ENCODE measurements around the gene EFHC1.

The EFHC1 gene

DNA sequence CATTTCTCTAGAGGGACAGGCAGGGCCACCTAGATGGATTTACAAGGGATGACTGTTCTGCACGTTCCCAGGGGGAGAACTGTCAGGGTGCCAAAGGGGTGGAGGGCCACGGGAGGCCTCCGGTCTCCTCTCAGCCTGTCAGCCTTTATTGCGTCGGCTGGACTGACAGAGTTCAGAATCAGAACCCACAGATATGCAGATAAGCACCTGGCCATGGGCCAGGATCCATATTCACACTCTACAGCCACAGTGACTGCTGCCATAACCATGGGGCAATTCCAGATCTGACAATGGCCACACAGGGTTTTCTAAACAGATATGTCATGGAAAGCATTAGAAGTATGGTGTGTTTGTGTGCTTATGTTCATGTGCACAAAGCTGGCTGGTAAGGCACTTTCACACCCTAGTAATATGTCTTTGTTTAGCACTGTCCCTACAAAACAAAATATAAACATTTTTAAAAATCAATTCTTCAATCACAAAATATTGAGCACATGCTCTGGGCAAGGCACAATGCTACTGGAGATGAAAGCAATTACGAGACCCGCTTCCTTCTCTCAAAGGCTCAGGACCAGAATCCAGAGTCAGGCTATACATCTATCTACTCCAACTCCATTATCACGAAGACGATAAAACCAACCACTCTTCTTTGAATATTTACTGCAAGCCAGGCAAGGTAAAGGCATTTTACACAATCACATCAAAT, 127.7 kb downstream of the EFHC1 start:
- TF ChIP-seq, protein P1, sequence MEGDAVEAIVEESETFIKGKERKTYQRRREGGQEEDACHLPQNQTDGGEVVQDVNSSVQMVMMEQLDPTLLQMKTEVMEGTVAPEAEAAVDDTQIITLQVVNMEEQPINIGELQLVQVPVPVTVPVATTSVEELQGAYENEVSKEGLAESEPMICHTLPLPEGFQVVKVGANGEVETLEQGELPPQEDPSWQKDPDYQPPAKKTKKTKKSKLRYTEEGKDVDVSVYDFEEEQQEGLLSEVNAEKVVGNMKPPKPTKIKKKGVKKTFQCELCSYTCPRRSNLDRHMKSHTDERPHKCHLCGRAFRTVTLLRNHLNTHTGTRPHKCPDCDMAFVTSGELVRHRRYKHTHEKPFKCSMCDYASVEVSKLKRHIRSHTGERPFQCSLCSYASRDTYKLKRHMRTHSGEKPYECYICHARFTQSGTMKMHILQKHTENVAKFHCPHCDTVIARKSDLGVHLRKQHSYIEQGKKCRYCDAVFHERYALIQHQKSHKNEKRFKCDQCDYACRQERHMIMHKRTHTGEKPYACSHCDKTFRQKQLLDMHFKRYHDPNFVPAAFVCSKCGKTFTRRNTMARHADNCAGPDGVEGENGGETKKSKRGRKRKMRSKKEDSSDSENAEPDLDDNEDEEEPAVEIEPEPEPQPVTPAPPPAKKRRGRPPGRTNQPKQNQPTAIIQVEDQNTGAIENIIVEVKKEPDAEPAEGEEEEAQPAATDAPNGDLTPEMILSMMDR (IDR thresholded peaks at IDR 0.05; ENCODE audit: low read depth, low read length) = no peak
- in situ Hi-C loops (cut with HindIII; ENCODE audit: low sequenced_read_pairs) = no loop called here
- H3K4me3 ChIP-seq (ENCODE audit: low read depth, low read length) = no peak overlapping the region
- DNase-seq (ENCODE audit: low read depth, low spot score) = no peak

DNA sequence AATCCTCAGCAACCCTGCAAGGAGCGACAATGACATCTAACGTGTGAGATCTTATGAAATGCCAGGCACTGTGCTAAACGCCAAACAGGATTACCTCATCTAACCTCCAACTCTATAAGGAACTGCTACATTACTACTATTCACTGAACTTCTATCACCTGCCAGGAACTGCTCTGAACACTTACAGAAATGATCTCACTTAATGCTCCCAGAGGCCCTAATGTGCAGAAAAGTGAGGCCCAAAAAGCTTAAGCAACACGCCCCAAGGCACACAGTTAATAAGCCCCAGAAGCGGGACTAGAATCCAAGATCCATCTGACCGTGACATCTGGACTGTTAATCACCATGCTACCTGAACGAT, 128.2 kb downstream of the EFHC1 start:
- in situ Hi-C loops (cut with HindIII; ENCODE audit: low sequenced_read_pairs) = no loop called here
- no peak for DNase-seq (ENCODE audit: low read depth, low spot score)
- TF ChIP-seq, protein P1 (IDR thresholded peaks at IDR 0.05; ENCODE audit: low read depth, low read length) = no peak
- no peak overlapping the region for H3K4me3 ChIP-seq (ENCODE audit: low read depth, low read length)

DNA sequence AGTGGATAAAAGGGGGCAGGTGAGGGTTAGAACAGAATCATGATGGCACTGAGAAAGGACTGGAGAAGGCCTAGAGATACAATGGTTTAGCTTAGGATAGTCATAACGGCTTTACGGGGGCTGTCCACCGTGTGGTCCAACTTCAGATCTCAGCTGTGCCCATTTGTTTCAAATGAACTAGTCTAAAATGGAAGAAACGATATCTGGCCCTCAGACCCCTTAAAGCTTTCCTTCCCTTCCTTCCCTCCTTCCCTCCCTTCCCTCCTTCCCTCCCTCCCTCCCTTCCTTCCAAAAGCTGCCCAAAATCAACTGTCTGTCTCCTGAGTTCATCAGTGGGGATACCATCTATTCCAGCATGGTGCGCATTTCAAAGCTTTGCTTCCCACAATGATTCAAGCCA, 128.9 kb downstream of the EFHC1 start:
- no peak for DNase-seq (ENCODE audit: low read depth, low spot score)
- TF ChIP-seq, protein P1 (IDR thresholded peaks at IDR 0.05; ENCODE audit: low read depth, low read length) = no peak
- in situ Hi-C loops (cut with HindIII; ENCODE audit: low sequenced_read_pairs) = no loop called here
- H3K4me3 ChIP-seq (ENCODE audit: low read depth, low read length) = no peak overlapping the region

DNA sequence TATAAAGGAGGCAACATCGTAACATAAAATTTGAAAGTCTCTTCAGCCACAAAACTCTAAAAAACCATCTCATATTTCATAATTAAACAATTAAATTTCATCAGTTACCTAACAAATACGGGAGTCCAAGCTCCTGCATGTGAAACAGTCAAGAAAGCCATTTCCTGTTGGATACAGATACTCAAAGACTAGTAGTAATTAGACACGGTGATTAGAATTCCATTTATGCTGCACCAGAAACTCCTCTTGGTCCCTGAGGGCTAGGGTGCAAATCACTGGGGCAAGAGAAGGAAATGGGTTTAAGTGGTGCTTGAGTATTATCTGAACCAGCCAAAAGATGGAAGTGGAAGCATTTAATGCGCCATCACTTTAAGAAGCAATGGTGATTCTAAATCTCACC, 129.3 kb downstream of the EFHC1 start:
- in situ Hi-C loops (cut with HindIII; ENCODE audit: low sequenced_read_pairs) = no loop called here
- H3K4me3 ChIP-seq (ENCODE audit: low read depth, low read length) = no peak overlapping the region
- DNase-seq (ENCODE audit: low read depth, low spot score) = no peak
- TF ChIP-seq, protein P1 (IDR thresholded peaks at IDR 0.05; ENCODE audit: low read depth, low read length) = no peak

DNA sequence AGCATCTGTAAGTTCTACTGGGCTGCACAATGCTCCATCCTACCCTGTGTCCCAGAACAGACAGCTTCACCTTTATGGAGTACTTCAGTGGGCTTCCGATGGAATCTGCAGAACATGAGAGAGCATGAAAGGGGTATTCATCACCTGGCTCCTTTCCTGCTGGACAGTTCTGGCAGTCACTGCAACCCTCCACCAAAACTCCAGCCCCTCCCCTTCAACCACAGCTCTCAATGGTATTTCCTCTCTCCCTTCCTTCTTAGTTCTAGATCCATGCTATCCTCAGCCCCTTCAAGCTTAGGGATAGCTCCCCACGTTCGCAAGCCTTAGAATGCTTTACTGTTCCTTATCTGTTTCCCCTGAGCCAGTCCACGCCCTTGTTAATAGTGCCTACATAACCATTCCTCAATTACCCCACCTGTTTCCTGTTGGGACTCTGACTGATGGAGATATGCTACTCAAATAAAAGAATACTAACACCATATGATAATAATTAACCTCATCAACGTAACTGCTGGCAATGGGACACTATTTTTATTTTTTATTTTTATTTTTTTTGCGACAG, 130.0 kb downstream of the EFHC1 start:
- in situ Hi-C loops (cut with HindIII; ENCODE audit: low sequenced_read_pairs) = no loop called here
- TF ChIP-seq, protein P1 (IDR thresholded peaks at IDR 0.05; ENCODE audit: low read depth, low read length) = no peak
- DNase-seq (ENCODE audit: low read depth, low spot score) = no peak
- no peak overlapping the region for H3K4me3 ChIP-seq (ENCODE audit: low read depth, low read length)

DNA sequence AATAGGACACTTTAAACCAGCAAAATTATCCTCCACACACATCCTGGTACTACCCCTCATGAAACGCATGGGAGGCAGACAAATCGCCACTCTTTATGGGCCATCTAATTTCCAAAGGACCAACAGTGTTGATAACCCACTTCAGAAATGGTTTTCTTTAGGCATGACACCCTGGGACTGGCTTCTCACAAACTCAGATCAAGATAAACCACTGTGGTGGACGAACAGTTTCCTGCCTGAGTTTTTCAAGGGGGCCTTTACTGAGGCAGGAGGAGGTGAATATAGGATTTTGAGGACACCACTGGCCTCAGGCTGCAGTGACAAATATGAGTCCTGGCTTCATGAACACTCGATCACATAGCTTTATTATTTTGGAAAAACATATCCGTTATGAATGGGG, 130.7 kb downstream of the EFHC1 start:
- DNase-seq (ENCODE audit: low read depth, low spot score) = no peak
- in situ Hi-C loops (cut with HindIII; ENCODE audit: low sequenced_read_pairs) = no loop called here
- no peak overlapping the region for H3K4me3 ChIP-seq (ENCODE audit: low read depth, low read length)
- TF ChIP-seq, protein P1 (IDR thresholded peaks at IDR 0.05; ENCODE audit: low read depth, low read length) = no peak

All from astrocyte of the spinal cord (primary cell).